ENCODE data around the gene DDX47.

Gene DDX47

GRCh38 chr12:12779007-12779406 lies 34.1 kb upstream of the DDX47 start:
- TF ChIP-seq ZNF70 (CRISPR knock-in tag; IDR thresholded peaks at IDR 0.05) (no peak), ZNF565 (CRISPR knock-in tag; conservative IDR thresholded peaks at IDR 0.05; ENCODE audit: low read depth) (no peak), TOX (CRISPR knock-in tag; IDR thresholded peaks at IDR 0.05; ENCODE audit: borderline replicate concordance) (no peak), ZC3H10 (CRISPR knock-in tag; IDR thresholded peaks at IDR 0.05) (no peak), PATZ1 (CRISPR knock-in tag; IDR thresholded peaks at IDR 0.05; ENCODE audit: borderline replicate concordance) (no peak)
- no peak for ATAC-seq

- TF ChIP-seq ZFP30 (CRISPR knock-in tag; IDR thresholded peaks at IDR 0.05): no peak
- TF ChIP-seq ISL1 (CRISPR knock-in tag; IDR thresholded peaks at IDR 0.05): peak; percentile 58
- peak; percentile 86 for ATAC-seq
These were observed 33.6 kb upstream of the DDX47 start for GRCh38 chr12:12779529-12779928.

GRCh38 chr12:12784116-12784515 lies 29.0 kb upstream of the DDX47 start:
- no peak for TF ChIP-seq RARB (CRISPR knock-in tag; IDR thresholded peaks at IDR 0.05)
- TF ChIP-seq ZNF565 (CRISPR knock-in tag; conservative IDR thresholded peaks at IDR 0.05; ENCODE audit: low read depth): no peak
- TF ChIP-seq SNAI2 (CRISPR knock-in tag; IDR thresholded peaks at IDR 0.05): no peak
- TF ChIP-seq PATZ1 (CRISPR knock-in tag; IDR thresholded peaks at IDR 0.05; ENCODE audit: borderline replicate concordance): no peak
- no peak for TF ChIP-seq ZFP3 (CRISPR knock-in tag; IDR thresholded peaks at IDR 0.05)
- no peak for TF ChIP-seq GLIS3 (CRISPR knock-in tag; IDR thresholded peaks at IDR 0.05)
- TF ChIP-seq TCF4 (CRISPR knock-in tag; IDR thresholded peaks at IDR 0.05; ENCODE audit: borderline replicate concordance): no peak
- TF ChIP-seq TOX (CRISPR knock-in tag; IDR thresholded peaks at IDR 0.05; ENCODE audit: borderline replicate concordance): no peak
- TF ChIP-seq ESRRG (CRISPR knock-in tag; IDR thresholded peaks at IDR 0.05): no peak
- no peak for TF ChIP-seq POU6F1 (CRISPR knock-in tag; IDR thresholded peaks at IDR 0.05; ENCODE audit: borderline replicate concordance, low read depth)
- no peak for TF ChIP-seq ZC3H10 (CRISPR knock-in tag; IDR thresholded peaks at IDR 0.05)
- TF ChIP-seq OSR1 (CRISPR knock-in tag; IDR thresholded peaks at IDR 0.05): no peak
- no peak for TF ChIP-seq TSHZ2 (CRISPR knock-in tag; IDR thresholded peaks at IDR 0.05)
- no peak for TF ChIP-seq CREB5 (CRISPR knock-in tag; IDR thresholded peaks at IDR 0.05; ENCODE audit: low read depth)
- no peak for TF ChIP-seq ZNF8 (CRISPR knock-in tag; IDR thresholded peaks at IDR 0.05)
- TF ChIP-seq ZFP30 (CRISPR knock-in tag; IDR thresholded peaks at IDR 0.05): no peak
- no peak for TF ChIP-seq PPARA (CRISPR knock-in tag; IDR thresholded peaks at IDR 0.05; ENCODE audit: borderline replicate concordance)
- no peak for TF ChIP-seq CSRNP3 (CRISPR knock-in tag; IDR thresholded peaks at IDR 0.05)
- ATAC-seq: no peak
